GM21390 (cell line): ENCODE data around the gene MAGI3.
"Not testable (repeated sequence)": the region's sequence is repeated elsewhere in the genome, so short reads cannot be mapped to it uniquely, and the experiment has no call there.

Experiments used
- ATAC-seq: cut with Tn5 transposase; IDR thresholded peaks from one replicate; pipeline ENCODE4 v1.9.1; 2021; ENCODE audit not compliant: unreplicated experiment

The MAGI3 gene

DNA sequence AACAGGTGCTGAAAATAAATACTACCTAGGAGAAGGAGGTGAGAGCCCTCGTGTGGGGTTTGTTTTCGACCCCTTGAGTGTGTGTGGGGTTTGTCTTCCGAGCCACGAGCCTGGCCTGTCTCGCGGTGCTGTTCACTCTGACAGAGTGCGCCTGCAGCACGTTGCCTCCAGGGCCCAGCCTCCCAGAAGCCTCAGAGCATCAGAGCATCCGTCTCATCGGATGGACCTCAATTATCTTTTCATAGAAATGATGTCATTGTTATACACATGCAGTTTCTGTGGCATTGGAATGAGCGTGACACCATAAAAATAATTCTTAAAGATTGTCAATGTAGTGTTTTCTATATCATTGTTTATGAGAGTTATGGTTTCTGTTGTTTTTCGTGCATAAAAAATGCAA, 119.5 kb downstream of the MAGI3 start:
- not testable (repeated sequence) for ATAC-seq

DNA sequence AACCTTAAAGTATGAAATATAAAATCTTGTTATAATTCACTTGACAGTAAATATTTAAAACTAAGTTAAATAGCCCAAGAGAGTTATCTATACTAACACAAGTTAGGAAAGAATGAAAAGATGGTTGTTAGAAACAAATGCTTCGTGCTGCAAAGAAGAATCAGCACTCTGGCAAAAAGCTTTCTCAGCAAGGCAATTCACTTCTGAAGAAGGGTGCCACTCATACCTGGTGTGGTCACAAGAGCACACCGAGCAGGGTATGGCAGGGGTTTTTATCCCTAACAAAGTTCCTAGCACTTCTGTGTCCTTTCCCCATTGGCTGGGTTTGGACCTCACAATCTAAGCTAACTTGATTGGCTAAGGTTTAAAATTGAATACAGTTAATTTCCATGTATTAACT, 121.0 kb downstream of the MAGI3 start:
- no peak for ATAC-seq

DNA sequence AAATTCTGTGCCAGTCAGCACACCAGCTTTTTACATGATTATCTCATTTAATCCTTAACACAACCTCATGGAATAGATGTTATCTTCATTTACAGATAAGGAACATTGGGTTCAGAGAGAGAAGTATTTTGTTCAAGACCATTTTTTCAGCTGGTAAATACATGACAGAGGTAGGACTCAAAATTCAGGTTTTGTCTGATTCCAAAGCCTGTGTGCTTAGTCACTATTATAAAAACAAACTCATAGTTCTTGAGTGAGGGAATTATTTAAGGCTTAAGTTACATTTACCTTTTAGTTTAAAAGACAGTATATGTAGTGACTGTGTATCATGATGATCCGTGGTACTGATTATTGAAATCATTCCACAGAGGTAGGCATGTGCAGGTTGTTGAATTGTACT, 125.2 kb downstream of the MAGI3 start:
- no peak for ATAC-seq

DNA sequence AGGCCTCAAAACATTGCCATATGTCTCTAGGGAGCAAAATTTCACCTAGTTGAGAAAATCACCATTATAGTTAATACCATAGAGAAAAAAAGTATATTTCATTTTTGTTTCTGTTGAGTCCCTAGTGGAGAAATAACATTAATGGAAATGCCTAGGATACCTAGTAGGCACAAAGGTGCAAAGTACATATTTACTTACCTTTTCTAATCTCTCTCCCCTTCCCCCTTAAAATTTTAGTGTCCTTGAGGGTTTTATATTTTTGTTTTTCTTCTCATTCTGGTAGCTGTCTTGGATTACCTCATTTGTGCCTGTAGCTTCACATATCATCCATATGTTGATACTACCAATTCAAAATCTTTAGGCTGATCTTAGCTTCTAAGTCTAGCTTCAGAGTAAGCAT, 127.0 kb downstream of the MAGI3 start:
- ATAC-seq = no peak

DNA sequence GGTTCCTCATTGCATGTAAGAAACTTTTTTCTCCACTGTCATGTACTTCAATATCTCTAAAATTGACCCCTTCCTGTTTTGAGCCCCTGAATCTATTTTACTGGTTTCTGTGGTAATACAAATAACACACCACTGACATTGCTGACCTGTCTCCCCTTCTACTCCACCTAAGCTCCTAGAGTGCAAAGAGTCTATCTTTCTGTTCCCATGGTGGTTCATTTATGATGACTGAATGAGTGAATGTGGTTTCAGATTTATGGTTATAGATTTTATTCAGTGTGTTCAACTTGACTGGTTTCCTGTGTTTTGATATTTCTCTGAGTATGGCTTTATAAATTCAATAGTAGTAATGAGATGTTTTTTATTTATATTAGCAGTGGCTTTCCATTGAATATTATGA, 127.7 kb downstream of the MAGI3 start:
- ATAC-seq = no peak

DNA sequence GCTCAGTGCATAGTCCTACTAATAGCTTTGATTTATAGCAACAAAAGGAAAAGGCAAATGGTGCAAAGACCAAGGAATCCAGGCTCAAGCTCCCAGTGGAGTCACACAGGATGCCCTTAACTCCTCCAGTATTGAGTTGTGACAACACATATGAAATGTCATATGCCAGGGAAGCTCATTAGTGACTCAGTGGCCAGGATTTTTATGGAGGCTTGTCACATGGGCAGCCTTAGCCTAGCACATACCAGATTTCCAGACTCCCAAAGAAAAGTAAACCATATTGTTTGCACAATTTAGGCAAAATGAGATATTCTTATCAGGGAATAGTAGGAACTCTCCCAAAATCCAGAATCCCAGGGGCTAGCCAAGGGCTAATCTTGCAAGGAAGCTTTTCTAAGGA, 129.2 kb downstream of the MAGI3 start:
- no peak for ATAC-seq

DNA sequence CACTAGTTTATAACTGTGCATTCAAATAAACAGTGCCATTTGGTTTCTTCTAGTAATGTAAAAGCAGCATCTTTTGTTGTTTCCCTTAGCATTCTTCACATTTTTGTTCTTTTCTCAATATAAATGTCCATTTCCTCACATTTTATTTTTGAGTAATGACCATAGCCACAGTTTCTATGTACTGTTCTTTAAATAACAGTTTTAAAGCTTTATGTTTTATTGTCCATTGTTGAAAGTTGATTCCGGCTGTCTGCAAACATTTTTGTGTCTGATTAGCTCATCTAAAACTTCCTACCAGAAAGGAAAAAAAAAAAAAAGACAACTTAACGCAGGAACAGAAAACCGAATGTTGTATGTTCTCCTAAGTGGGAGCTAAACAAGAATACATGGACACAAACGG, 139.7 kb downstream of the MAGI3 start:
- ATAC-seq = no peak

DNA sequence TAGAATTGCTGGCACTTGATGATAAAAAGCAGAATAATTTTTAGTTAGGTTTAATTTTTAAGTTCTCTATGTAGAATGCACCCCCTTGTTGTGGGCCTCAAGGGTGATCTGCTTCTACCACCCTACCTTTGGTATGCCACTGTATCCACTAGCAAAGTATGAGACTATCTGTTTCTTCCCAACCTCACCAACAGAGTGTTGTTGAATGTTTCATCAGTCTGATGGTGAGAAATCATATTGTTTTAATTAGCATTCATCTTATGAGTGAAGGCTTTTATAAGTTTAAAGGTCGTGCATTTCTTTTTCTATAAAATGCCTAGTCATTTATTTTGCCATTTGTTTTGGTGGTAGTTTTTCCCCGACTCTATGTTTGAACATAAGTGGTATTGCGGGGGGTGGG, 141.0 kb downstream of the MAGI3 start:
- no peak for ATAC-seq

DNA sequence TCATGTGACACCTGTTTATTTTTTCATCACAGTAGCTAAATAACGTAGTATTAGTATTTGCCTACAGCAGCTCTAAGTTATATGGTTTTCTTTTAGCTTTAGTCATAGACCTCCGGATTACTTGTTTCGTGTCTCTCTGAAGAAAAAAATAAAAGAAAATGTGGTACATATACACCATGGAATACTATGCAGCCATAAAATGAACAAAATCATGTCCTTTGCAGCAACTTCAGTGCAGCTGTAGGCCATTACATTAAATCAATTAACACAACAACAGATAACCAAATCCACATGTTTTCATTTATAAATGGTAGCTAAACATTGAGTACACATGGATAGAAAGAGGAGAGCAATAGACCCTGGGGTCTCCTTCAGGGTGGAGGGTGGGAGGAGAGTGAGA, 142.7 kb downstream of the MAGI3 start:
- no peak for ATAC-seq

DNA sequence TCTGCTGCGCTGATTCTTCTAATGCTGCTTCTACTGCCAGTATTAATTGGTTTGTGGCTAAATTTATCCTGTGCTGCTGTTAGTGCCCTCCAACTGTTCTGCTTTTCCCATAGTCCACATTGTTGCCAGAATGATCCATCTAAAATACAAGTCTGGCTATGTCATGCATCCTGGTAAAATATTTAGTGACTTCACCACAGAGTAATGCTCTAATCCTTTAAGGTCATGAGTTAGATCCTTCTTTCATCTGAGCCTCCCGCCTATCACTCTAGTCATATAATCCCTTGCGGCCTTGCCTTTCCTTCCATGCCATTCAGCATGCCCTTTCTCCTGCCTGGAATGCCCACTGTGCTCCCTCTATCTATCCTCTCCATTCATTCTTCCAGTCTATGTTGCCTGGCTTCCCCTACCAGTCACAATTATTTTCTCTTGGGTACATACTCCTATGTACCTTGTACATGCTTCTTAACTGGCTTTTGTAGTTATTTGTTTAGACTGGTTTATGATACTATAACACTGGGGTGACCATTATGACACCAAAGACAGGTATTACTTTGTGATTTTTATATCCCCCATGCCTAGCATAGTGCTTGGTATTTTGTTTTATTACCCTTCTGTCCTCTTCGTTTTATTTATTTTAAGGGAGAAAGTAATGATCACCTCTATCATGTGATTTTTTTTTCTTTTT, 144.0 kb downstream of the MAGI3 start:
- no peak for ATAC-seq

DNA sequence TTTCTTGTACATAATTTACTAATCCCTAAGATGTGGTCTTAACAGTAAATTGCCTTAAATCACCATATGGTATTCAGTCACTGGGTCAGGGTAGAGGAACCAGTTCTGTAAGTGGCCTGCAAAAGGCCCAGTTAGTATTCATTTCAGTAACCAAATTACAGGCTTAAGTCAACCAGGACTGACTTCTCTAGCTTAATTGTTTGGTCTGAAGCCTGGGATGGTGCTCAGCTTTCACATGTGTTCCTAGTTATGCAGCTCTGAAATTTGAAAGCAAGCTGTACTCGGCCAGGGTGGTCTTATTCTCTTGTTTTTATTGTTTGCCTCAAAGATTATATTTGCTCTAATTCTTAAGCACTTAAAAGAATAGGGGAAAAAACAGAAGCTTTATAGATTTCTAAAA, 144.6 kb downstream of the MAGI3 start:
- no peak for ATAC-seq

DNA sequence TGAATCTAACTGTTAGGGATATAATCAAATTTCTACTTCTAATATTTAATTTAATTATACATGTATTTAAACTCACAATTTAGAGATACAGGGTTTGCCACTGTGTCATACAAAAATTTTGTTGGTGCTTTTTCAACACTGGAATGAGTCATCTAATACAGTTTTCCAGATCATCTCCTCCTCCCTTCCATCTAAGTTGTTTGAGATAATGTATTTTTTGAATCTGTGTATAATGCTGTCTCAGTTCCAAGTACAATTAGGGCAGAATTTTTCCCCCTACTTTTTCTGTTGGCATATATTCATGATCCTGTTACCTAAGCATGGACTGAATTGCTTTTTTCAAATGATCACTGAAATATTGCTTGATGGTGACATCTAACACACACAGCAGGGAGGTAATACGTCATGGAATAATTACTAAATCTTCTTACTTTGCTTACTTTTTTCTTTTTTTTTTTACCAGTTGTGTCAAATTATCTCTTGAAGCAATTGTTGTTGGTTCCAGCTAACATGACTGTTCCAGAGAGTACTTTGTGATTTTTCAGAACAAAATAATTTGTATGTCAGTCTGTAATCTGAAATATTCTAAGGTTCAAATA, 146.0 kb downstream of the MAGI3 start:
- no peak for ATAC-seq

DNA sequence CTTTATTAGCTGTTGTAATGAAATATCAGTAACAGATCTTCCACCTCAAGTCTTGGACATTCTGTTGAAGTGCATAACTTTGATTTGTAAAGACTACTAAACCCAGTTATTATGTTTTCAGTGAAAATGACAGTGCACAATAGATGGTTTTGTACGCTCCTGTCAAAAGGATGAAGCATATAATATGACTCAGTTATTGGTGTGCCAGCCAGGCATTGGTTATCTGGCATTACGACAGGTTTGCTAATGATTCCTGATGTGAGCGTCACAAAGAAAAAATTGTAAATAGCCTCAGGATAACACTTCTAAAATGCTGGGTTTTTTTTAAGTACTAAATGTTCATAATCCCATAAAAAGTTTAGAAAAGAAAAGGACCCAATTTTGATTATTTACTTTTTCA, 147.9 kb downstream of the MAGI3 start:
- ATAC-seq = no peak

DNA sequence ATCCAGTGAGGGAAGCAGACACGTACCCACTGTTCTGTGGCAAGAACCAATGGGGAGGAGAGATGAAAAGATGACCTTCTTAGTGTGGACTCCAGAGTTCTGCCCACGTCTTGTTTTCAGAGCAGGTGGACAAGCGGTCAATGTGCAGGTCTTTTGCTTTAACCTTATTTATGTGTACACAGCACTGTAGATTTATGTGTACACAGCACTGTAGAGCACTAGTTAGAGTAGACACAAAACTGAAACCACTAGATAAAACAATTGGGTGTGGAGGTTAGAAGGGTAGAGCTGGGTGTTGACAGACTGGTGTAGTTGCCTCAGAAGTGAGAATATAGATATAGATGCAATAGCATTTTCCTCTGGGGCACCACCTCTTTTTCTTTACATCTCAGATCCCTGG, 150.0 kb downstream of the MAGI3 start:
- ATAC-seq = no peak

DNA sequence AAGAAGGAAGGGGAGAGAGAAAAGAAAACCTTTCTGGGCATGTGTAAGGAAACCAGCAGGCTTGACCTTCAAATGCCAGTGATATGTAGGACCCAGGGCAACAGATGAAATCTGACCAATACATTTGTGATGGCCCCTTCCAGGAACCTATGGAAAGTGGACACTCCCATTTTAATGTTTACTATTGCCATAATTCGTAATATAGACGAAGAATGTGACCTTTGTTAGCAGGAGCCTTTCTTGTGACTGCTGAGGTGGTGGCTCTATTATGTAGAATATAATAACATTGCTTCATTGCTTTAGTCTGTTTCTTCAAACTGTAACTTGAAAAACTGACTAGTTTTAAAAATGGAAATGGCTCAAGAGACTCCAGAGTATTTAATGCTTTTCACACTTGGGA, 150.8 kb downstream of the MAGI3 start:
- ATAC-seq = no peak

DNA sequence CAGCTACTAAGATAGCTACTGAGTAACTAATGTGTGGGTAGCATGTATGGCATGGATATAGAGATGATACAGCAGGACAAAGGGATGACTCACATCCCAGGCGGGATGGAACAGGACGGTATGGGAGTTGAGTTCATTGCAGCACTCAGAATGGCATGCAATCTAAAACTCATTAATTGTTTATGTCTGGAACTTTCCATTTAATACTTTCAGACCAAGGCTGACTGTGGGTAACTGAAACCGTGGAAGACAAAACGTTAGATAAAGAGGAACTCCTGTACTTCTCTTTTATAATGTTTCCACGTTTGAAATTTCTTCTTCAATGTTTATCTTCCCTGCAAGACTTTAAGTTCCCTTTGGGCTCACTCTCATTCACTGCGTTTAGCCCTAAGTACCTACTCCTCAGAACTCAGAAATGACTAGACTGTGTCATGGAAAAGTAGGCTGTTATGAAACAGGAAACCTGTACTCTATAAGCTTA, 151.9 kb downstream of the MAGI3 start:
- no peak for ATAC-seq

DNA sequence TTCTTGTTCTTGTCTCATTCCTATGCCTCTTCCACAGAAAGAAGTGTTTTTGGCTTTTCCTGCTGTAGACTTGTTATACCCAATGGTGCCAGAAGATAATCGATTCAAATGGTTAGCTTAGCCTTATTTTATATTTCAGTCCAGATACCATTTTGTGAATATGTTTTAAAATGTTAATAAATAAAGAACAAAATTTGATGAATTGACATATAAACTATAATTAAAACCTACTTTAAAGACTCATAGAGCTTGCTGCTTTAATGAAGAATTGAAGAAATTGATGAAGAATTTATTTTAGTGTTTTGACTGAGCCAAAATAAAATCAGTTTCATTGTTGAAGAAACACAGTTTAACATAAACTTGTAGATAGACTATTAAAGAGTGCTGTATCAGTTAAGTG, 152.8 kb downstream of the MAGI3 start:
- no peak for ATAC-seq

DNA sequence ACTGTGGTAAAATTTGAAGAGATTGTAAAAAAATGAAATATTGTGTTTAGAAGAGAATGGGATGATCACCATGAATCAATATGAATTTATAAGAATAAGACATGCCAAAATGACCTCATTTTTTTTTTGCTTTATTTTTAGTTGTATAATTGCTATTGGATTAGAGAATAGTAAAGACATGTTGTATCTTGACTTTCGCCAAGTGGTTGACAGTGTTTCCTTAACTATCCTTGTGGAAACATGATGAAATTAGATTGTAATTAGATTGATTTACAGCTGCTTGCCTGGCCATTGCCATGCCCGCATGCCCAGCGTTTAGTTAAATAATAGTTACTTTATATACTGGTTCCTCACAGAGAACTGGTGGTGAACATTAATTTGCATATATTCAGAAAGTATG, 154.9 kb downstream of the MAGI3 start:
- no peak for ATAC-seq

DNA sequence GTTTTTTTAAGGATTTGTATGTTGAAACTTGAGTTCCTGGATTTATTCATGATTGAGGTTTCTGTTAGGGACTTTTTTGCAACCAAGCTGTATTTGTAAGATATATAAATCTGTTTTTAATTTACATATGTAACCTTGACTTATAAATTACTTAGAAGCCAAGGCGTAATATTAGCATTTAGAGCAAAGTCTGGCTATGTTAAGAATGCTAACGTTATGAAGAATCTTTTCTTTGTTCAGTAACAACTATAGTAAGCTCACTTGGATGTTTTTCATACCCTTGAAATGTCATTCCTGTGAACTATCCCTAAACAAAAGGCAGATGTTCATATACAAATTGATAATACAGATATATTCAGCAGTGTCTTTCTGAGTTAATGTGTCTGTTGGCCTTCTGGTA, 155.3 kb downstream of the MAGI3 start:
- ATAC-seq = no peak

DNA sequence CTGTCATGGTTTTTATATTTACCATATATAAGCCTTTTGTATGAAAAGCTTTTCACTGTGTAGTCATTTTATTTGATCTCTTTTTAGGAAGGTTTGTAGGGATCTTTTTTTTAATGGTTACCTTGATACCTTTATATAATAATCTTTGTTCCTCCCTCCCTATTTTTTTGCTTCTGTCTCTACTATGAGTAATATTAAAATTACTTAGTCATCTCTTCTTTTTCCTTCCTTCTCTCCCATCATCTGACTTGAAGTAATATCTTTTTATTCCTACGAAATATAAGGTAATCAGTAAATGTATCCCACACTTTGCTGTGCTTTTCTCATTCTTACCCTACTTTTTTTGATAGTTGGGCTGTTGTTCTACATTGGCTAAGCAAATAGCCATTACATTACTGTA, 161.4 kb downstream of the MAGI3 start:
- ATAC-seq = no peak

DNA sequence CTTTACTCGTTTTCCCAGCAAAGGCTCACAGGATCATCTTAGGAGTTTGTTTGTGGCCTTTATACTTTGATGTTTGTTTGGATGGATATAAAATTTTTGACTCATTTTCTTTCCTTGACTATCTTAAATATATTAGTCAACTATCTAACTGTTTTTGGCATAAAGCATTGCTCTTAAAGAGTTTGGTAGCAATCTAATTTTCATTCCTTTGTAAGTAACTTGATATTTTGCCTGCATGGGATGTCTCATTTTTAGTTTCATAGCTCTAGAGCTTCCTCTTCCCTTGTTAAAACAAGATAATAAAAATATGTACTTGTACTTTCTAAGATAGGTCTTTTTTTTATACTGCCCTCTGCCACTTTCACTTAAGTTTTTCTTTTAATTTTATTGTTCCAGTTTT, 161.9 kb downstream of the MAGI3 start:
- no peak for ATAC-seq

DNA sequence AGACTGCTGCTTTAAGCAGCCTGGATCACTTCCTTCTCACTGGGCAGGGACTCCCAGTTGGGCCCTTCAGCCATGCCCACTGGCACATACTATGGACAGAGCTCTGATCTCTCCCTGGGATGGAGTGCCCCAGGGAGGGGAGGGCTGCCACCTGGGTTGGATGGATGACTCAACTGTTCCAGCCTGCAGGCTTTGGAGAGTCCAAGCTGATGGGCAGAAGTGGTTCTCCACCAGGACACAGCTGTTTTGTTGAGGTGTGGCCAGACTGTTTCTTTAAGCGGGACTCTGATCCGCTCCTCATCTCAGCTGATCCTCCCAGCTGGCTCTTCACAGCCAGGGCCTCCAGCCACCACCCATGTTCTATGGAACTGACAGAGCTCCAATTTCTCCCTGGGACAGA, 166.9 kb downstream of the MAGI3 start:
- no peak for ATAC-seq

DNA sequence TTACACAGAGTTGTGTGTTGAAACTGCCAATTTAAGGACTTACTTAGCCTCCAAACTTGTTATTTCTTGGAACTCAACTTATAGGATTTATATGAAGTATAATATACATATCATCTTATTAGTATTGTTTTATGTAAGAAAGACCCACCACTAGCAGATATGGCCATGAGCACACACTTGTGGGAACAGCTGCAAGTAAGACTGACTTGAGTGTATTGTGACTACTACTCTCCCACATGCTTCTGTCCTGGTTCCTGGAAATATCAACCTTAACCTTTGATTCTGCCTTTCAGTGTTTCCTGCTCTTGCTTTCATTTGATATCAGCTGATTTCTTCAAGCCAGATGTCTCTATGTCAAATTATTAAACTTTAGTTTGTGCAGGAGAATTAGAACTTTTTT, 175.3 kb downstream of the MAGI3 start:
- no peak for ATAC-seq
